Activated T-cell treated with anti-CD3 and anti-CD28 coated beads, Interleukin-2, amount 50 U/mL, for 24 hours (primary cell): ENCODE results near the gene ZMYND10.

Source experiments
- DNase-seq: peaks from one replicate; pipeline ENCODE4 v3.0.0-alpha.2; 2020
- H3K27ac Mint-ChIP-seq: 2 replicates; pipeline ENCODE4 v1.8.0; 2020; ENCODE audit warnings: mild to moderate bottlenecking, mixed read lengths
- H3K27me3 Mint-ChIP-seq: 2 replicates; pipeline ENCODE4 v1.8.0; 2020; ENCODE audit warnings: mixed read lengths
- H3K36me3 Mint-ChIP-seq: 2 replicates; pipeline ENCODE4 v1.8.0; 2020; ENCODE audit warnings: low read depth, mixed read lengths
- H3K4me1 Mint-ChIP-seq: 2 replicates; pipeline ENCODE4 v1.8.0; 2020; ENCODE audit warnings: low read depth, mixed read lengths
- H3K4me3 Mint-ChIP-seq: 2 replicates; pipeline ENCODE4 v1.8.0; 2020; ENCODE audit warnings: mild to moderate bottlenecking, moderate library complexity, mixed read lengths
- H3K9me3 Mint-ChIP-seq: 2 replicates; pipeline ENCODE4 v1.8.0; 2020; ENCODE audit warnings: mixed read lengths

The ZMYND10 gene

GRCh38 chr3:50375258-50375931 lies 29.9 kb upstream of the ZMYND10 start:
- DNase-seq: no peak
- Mint-ChIP-seq H3K27ac (no peak overlapping the region), H3K4me1 (peaks cover 2% of the 10 kb centered on the region), H3K36me3 (no peaks in the 10 kb centered on the region), H3K27me3 (no peaks in the 10 kb centered on the region), H3K9me3 (no peaks in the 10 kb centered on the region), H3K4me3 (no peak overlapping the region)

- Mint-ChIP-seq H3K27me3 (no peaks in the 10 kb centered on the region), H3K36me3 (no peaks in the 10 kb centered on the region), H3K4me3 (no peak overlapping the region), H3K4me1 (peaks cover 2% of the 10 kb centered on the region), H3K9me3 (no peaks in the 10 kb centered on the region), H3K27ac (no peak overlapping the region)
- no peak for DNase-seq
Observed at GRCh38 chr3:50374363-50375257, 29.1 kb upstream of the ZMYND10 start.

GRCh38 chr3:50373146-50374051 lies 27.9 kb upstream of the ZMYND10 start:
- Mint-ChIP-seq H3K27ac (no peak overlapping the region), H3K4me1 (peaks cover 5% of the 10 kb centered on the region), H3K9me3 (no peaks in the 10 kb centered on the region), H3K27me3 (no peaks in the 10 kb centered on the region), H3K36me3 (no peaks in the 10 kb centered on the region), H3K4me3 (no peak overlapping the region)
- no peak for DNase-seq

- H3K27ac Mint-ChIP-seq: no peak overlapping the region
- no peak overlapping the region for H3K4me3 Mint-ChIP-seq
- no peaks in the 10 kb centered on the region for H3K36me3 Mint-ChIP-seq
- H3K9me3 Mint-ChIP-seq: no peaks in the 10 kb centered on the region
- no peak for DNase-seq
- peaks cover 6% of the 10 kb centered on the region for H3K4me1 Mint-ChIP-seq
- H3K27me3 Mint-ChIP-seq: no peaks in the 10 kb centered on the region
Observed at GRCh38 chr3:50372349-50372748, 26.8 kb upstream of the ZMYND10 start.

- no peak overlapping the region for H3K27ac Mint-ChIP-seq
- H3K36me3 Mint-ChIP-seq: no peaks in the 10 kb centered on the region
- no peak overlapping the region for H3K4me3 Mint-ChIP-seq
- H3K27me3 Mint-ChIP-seq: no peaks in the 10 kb centered on the region
- no peaks in the 10 kb centered on the region for H3K9me3 Mint-ChIP-seq
- peaks cover 12% of the 10 kb centered on the region for H3K4me1 Mint-ChIP-seq
- no peak for DNase-seq
Observed at GRCh38 chr3:50371133-50371685, 25.7 kb upstream of the ZMYND10 start.

- Mint-ChIP-seq H3K27ac (no peak overlapping the region), H3K36me3 (no peaks in the 10 kb centered on the region), H3K9me3 (no peaks in the 10 kb centered on the region), H3K27me3 (no peaks in the 10 kb centered on the region), H3K4me1 (peaks cover 19% of the 10 kb centered on the region), H3K4me3 (no peak overlapping the region)
- DNase-seq: no peak
Observed at GRCh38 chr3:50370594-50370993, 25.1 kb upstream of the ZMYND10 start.

- no peak for DNase-seq
Observed at GRCh38 chr3:50369012-50369670, 23.6 kb upstream of the ZMYND10 start.

GRCh38 chr3:50365842-50366220 lies 20.3 kb upstream of the ZMYND10 start:
- H3K27me3 Mint-ChIP-seq: no peaks in the 10 kb centered on the region
- H3K9me3 Mint-ChIP-seq: no peaks in the 10 kb centered on the region
- peak overlapping the region; percentile 78 for H3K4me3 Mint-ChIP-seq
- H3K36me3 Mint-ChIP-seq: no peaks in the 10 kb centered on the region
- peak overlapping the region; percentile 79 for H3K27ac Mint-ChIP-seq
- no peak for DNase-seq
- peaks cover 28% of the 10 kb centered on the region for H3K4me1 Mint-ChIP-seq

More at GRCh38 chr3:50369012-50369670, 23.6 kb upstream of the ZMYND10 start:
- Mint-ChIP-seq H3K27me3 (no peaks in the 10 kb centered on the region), H3K4me1 (peaks cover 29% of the 10 kb centered on the region), H3K4me3 (no peak overlapping the region), H3K9me3 (no peaks in the 10 kb centered on the region), H3K36me3 (no peaks in the 10 kb centered on the region), H3K27ac (no peak overlapping the region)

GRCh38 chr3:50365080-50365841 lies 19.7 kb upstream of the ZMYND10 start:
- no peaks in the 10 kb centered on the region for H3K36me3 Mint-ChIP-seq
- H3K4me3 Mint-ChIP-seq: peak overlapping the region; percentile 78
- H3K4me1 Mint-ChIP-seq: peaks cover 28% of the 10 kb centered on the region
- H3K27ac Mint-ChIP-seq: peak overlapping the region; percentile 79
- DNase-seq: peak; percentile 95
- no peaks in the 10 kb centered on the region for H3K9me3 Mint-ChIP-seq
- no peaks in the 10 kb centered on the region for H3K27me3 Mint-ChIP-seq

- H3K9me3 Mint-ChIP-seq: no peaks in the 10 kb centered on the region
- H3K4me3 Mint-ChIP-seq: peak overlapping the region; percentile 78
- H3K36me3 Mint-ChIP-seq: no peaks in the 10 kb centered on the region
- peaks cover 34% of the 10 kb centered on the region for H3K4me1 Mint-ChIP-seq
- DNase-seq: no peak
- no peak overlapping the region for H3K27ac Mint-ChIP-seq
- H3K27me3 Mint-ChIP-seq: no peaks in the 10 kb centered on the region
Observed at GRCh38 chr3:50364573-50365079, 19.1 kb upstream of the ZMYND10 start.

GRCh38 chr3:50359760-50360110 lies 14.2 kb upstream of the ZMYND10 start:
- Mint-ChIP-seq H3K36me3 (peaks cover 42% of the 10 kb centered on the region), H3K27me3 (no peaks in the 10 kb centered on the region), H3K27ac (peak overlapping the region; percentile 97), H3K4me1 (peaks cover 50% of the 10 kb centered on the region), H3K9me3 (no peaks in the 10 kb centered on the region), H3K4me3 (peak overlapping the region; percentile 96)
- no peak for DNase-seq

GRCh38 chr3:50358911-50359759 lies 13.6 kb upstream of the ZMYND10 start, which contains the start of gene TMEM115:
Gene TMEM115, minus strand, starts transcription at chr3:50359521. Its CDS starts 458 bp downstream, at chr3:50359063.
- Mint-ChIP-seq H3K27ac (peak within 1 kb of the TSS; percentile 97), H3K27me3 (no peaks in the 10 kb centered on the region), H3K36me3 (peaks cover 48% of the 10 kb centered on the region), H3K4me3 (peak within 1 kb of the TSS; percentile 96), H3K9me3 (no peaks in the 10 kb centered on the region), H3K4me1 (peaks cover 47% of the 10 kb centered on the region)
- peak; percentile 90 for DNase-seq
